H9 (cell line): ENCODE data around the gene SCAP. TPM values are rescaled to one million over a fixed set of nuclear protein-coding genes. Genes with fewer than 3 reads are reported as not detected.

Source experiments
- DNase-seq: peaks from one replicate; pipeline ENCODE4 v3.0.0-alpha.2; 2017
- H2AFZ ChIP-seq: one replicate; pipeline ENCODE4 v1.6.1; 2013; ENCODE audit warnings: mild to moderate bottlenecking, low read length, control low read depth, moderate library complexity
- H2AK5ac ChIP-seq: 2 replicates; pipeline ENCODE4 v1.6.1; 2013; ENCODE audit warnings: low read length, control low read depth, mixed read lengths; ENCODE audit not compliant: insufficient read length
- H2BK120ac ChIP-seq: one replicate; pipeline ENCODE4 v1.6.1; 2013; ENCODE audit warnings: low read depth, mild to moderate bottlenecking, low read length, control low read depth, inconsistent platforms; ENCODE audit not compliant: poor library complexity, severe bottlenecking
- H2BK12ac ChIP-seq: 2 replicates; pipeline ENCODE4 v1.6.1; 2013; ENCODE audit warnings: low read length, control low read depth, mixed read lengths, low read depth; ENCODE audit not compliant: insufficient read length
- H2BK15ac ChIP-seq: 2 replicates; pipeline ENCODE4 v1.6.1; 2013; ENCODE audit warnings: low read depth, low read length, control low read depth
- H2BK20ac ChIP-seq: one replicate; pipeline ENCODE4 v1.6.1; 2013; ENCODE audit warnings: low read depth, mild to moderate bottlenecking, low read length, control low read depth, inconsistent platforms; ENCODE audit not compliant: poor library complexity, severe bottlenecking
- H2BK5ac ChIP-seq: 2 replicates; pipeline ENCODE4 v1.6.1; 2013; ENCODE audit warnings: low read length, control low read depth, mixed read lengths; ENCODE audit not compliant: insufficient read length
- H3K14ac ChIP-seq: 2 replicates; pipeline ENCODE4 v1.6.1; 2013; ENCODE audit warnings: low read length, control low read depth; ENCODE audit not compliant: insufficient read depth
- H3K18ac ChIP-seq: 2 replicates; pipeline ENCODE4 v1.6.1; 2013; ENCODE audit warnings: low read depth, mild to moderate bottlenecking, mixed read lengths, low read length, control low read depth; ENCODE audit not compliant: insufficient read length
- H3K23ac ChIP-seq: 2 replicates; pipeline ENCODE4 v1.6.1; 2013; ENCODE audit warnings: low read length, control low read depth, mixed read lengths, low read depth; ENCODE audit not compliant: insufficient read length
- H3K23me2 ChIP-seq: 2 replicates; pipeline ENCODE4 v1.6.1; 2013; ENCODE audit warnings: low read depth, mild to moderate bottlenecking, mixed read lengths, low read length, control low read depth; ENCODE audit not compliant: insufficient read length, poor library complexity, severe bottlenecking
- H3K27ac ChIP-seq: 2 replicates; pipeline ENCODE4 v1.5.1; 2013; ENCODE audit warnings: low read length, control low read depth, mixed read lengths, low read depth; ENCODE audit not compliant: insufficient read length
- H3K27me3 ChIP-seq: 2 replicates; pipeline ENCODE4 v1.6.1; 2013; ENCODE audit warnings: low read length, control low read depth, inconsistent platforms; ENCODE audit not compliant: insufficient read depth
- H3K4ac ChIP-seq: 2 replicates; pipeline ENCODE4 v1.6.1; 2013; ENCODE audit warnings: low read depth, mild to moderate bottlenecking, control low read depth, inconsistent platforms, low read length, moderate library complexity
- H3K4me1 ChIP-seq: 2 replicates; pipeline ENCODE4 v1.6.1; 2013; ENCODE audit warnings: low read length, control low read depth, inconsistent platforms; ENCODE audit not compliant: insufficient read depth
- H3K4me2 ChIP-seq: 2 replicates; pipeline ENCODE4 v1.6.1; 2013; ENCODE audit warnings: low read length, control low read depth, mixed read lengths; ENCODE audit not compliant: insufficient read length, insufficient read depth
- H3K56ac ChIP-seq: 2 replicates; pipeline ENCODE4 v1.6.1; 2013; ENCODE audit warnings: low read depth, mild to moderate bottlenecking, mixed read lengths, low read length, control low read depth; ENCODE audit not compliant: insufficient read length
- H3K79me1 ChIP-seq: 2 replicates; pipeline ENCODE4 v1.6.1; 2013; ENCODE audit warnings: low read depth, mild to moderate bottlenecking, moderate library complexity, low read length, control low read depth, inconsistent platforms; ENCODE audit not compliant: insufficient read depth, poor library complexity, severe bottlenecking
- H3K79me2 ChIP-seq: 2 replicates; pipeline ENCODE4 v1.6.1; 2013; ENCODE audit warnings: low read length, control low read depth, inconsistent platforms; ENCODE audit not compliant: insufficient read depth
- H3K9ac ChIP-seq: 2 replicates; pipeline ENCODE4 v1.6.1; 2013; ENCODE audit warnings: low read length, control low read depth, mixed read lengths; ENCODE audit not compliant: insufficient read length; ENCODE audit errors: extremely low read depth
- H3K9me3 ChIP-seq: one replicate; pipeline ENCODE4 v1.6.1; 2013; ENCODE audit warnings: low read depth, low read length, inconsistent platforms; ENCODE audit not compliant: control insufficient read depth
- H3T11ph ChIP-seq: one replicate; pipeline ENCODE4 v1.6.1; 2013; ENCODE audit warnings: mild to moderate bottlenecking, low read length, control low read depth, inconsistent platforms
- H4K20me1 ChIP-seq: one replicate; pipeline ENCODE4 v1.6.1; 2013; ENCODE audit not compliant: control insufficient read depth, insufficient read length, insufficient read depth
- H4K5ac ChIP-seq: 2 replicates; pipeline ENCODE4 v1.6.1; 2013; ENCODE audit warnings: low read depth, mild to moderate bottlenecking, mixed read lengths, low read length, control low read depth; ENCODE audit not compliant: insufficient read length
- H4K8ac ChIP-seq: replicated peaks from 2 replicates; pipeline ENCODE4 v1.6.1; 2013; ENCODE audit warnings: low read length, control low read depth, mixed read lengths, low read depth; ENCODE audit not compliant: insufficient read length
- H4K91ac ChIP-seq: 2 replicates; pipeline ENCODE4 v1.6.1; 2013; ENCODE audit warnings: low read depth, mild to moderate bottlenecking, moderate library complexity, mixed read lengths, low read length, control low read depth; ENCODE audit not compliant: insufficient read length
- H3K27ac Mint-ChIP-seq, 3 experiments: 2 replicates in 2 of 3; 3 replicates in 1 of 3; pipeline ENCODE4 v1.8.0; 2020 to 2021; ENCODE audit warnings: mixed read lengths in 3 of 3, mild to moderate bottlenecking in 1 of 3, moderate library complexity in 1 of 3
- H3K27me3 Mint-ChIP-seq: 2 replicates; pipeline ENCODE4 v1.8.0; 2021; ENCODE audit warnings: low read depth, mild to moderate bottlenecking, moderate library complexity, mixed read lengths
- H3K36me3 Mint-ChIP-seq, 3 experiments: 2 replicates in 2 of 3; 3 replicates in 1 of 3; pipeline ENCODE4 v1.8.0; 2020 to 2021; ENCODE audit warnings: low read depth in 3 of 3, mixed read lengths in 3 of 3; ENCODE audit not compliant: insufficient read depth in 1 of 3
- H3K4me1 Mint-ChIP-seq, 2 experiments: 2 replicates each; pipeline ENCODE4 v1.8.0; 2020; ENCODE audit warnings: mixed read lengths in 2 of 2
- H3K4me3 Mint-ChIP-seq, 2 experiments: 2 replicates in 1 of 2; 3 replicates in 1 of 2; pipeline ENCODE4 v1.8.0; 2020 to 2021; ENCODE audit warnings: mild to moderate bottlenecking in 2 of 2, mixed read lengths in 2 of 2, moderate library complexity in 1 of 2
- H3K9me3 Mint-ChIP-seq, 2 experiments: 2 replicates in 1 of 2; 3 replicates in 1 of 2; pipeline ENCODE4 v1.8.0; 2020; ENCODE audit warnings: mild to moderate bottlenecking in 2 of 2, mixed read lengths in 2 of 2, moderate library complexity in 1 of 2
- CTCF ChIP-seq: fragments of 200-600 bp; sonication (generic); conservative IDR thresholded peaks from 3 replicates; pipeline ENCODE4 v1.8.0; 2021; ENCODE audit warnings: antibody characterized with exemption, mild to moderate bottlenecking
- WGBS: extraction: QIAGEN DNeasy Blood & Tissue Kit; methylation state at CpG from one replicate; pipeline ENCODE4 v1.1.7; 2013; ENCODE audit warnings: missing lambda C conversion rate, low lambda C conversion rate, mixed read lengths; ENCODE audit not compliant: insufficient read length; ENCODE audit errors: extremely low coverage; 5-methylcytosine and 5-hydroxymethylcytosine counted together
- total RNA-seq: library from RNA; stranded (reverse); gene quantifications from 2 replicates; pipeline ENCODE4 v1.2.1, GENCODE V29; 2021

The SCAP gene
- total RNA-seq, 1 experiment from 2014 or later: 104 TPM

DNA sequence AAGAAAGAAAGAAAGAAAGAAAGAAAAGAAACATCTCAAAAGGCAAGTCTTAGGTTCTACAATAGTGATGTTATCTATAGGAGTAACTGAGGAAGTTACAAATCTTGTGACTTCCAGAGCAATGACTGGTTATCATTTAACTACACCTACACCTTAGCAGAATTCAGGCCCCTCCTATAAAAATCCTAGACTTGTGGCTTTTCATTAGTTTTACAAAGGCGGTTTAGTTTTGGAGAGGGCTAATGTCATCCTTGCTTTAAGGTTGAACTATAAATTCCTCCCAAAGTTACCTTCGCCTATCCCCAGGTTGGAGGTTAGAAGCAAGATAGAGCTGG lies 4.1 kb upstream of the SCAP start:
- H3K14ac ChIP-seq: no peak overlapping the region
- no peak overlapping the region for H2BK5ac ChIP-seq
- no peak overlapping the region for H3K9ac ChIP-seq
- no peak overlapping the region for H2BK20ac ChIP-seq
- H2AFZ ChIP-seq: no peak overlapping the region
- H3K4me2 ChIP-seq: no peak overlapping the region
- Mint-ChIP-seq H3K9me3 (no peaks in the 10 kb centered on the region; a peak in 3 of 5 replicates), H3K27me3 (no peaks in the 10 kb centered on the region), H3K4me3 (no peak overlapping the region), H3K27ac (no peak overlapping the region), H3K4me1 (peaks cover 31 to 40% of the 10 kb centered on the region in 2 experiments), H3K36me3 (peaks cover 0 to 4% (median 0%) of the 10 kb centered on the region in 3 experiments; a peak in 2 of 7 replicates)
- H4K20me1 ChIP-seq: no peaks in the 10 kb centered on the region
- peaks cover 5% of the 10 kb centered on the region; the same call in 1 of the 2 replicates for H3K79me2 ChIP-seq
- no peak overlapping the region for H4K5ac ChIP-seq
- H2BK15ac ChIP-seq: no peak overlapping the region
- TF ChIP-seq CTCF: no peak
- no peak overlapping the region for H4K91ac ChIP-seq
- H3K18ac ChIP-seq: no peak overlapping the region
- no peak overlapping the region for H3K4ac ChIP-seq
- no peak for DNase-seq
- no peak overlapping the region for H3K56ac ChIP-seq
- no peak overlapping the region for H2BK120ac ChIP-seq
- no peak overlapping the region for H3T11ph ChIP-seq
- H3K4me1 ChIP-seq: peaks cover 2% of the 10 kb centered on the region; the same call in 1 of the 2 replicates
- H3K23me2 ChIP-seq: no peaks in the 10 kb centered on the region
- H2BK12ac ChIP-seq: no peak overlapping the region
- no CpG with 5 or more reads among the region's 2 CpGs for WGBS
- H3K9me3 ChIP-seq: no peaks in the 10 kb centered on the region
- H3K27me3 ChIP-seq: no peaks in the 10 kb centered on the region
- no peak overlapping the region for H3K23ac ChIP-seq
- no peak overlapping the region for H3K27ac ChIP-seq
- no peak overlapping the region for H2AK5ac ChIP-seq
- H4K8ac ChIP-seq: no peak overlapping the region
- no peaks in the 10 kb centered on the region for H3K79me1 ChIP-seq
